HEK293 (cell line): Measurements from ENCODE around the gene ESPL1.

Experiments used
- BCL11A ChIP-seq: fragments of 450-650 bp; formaldehyde crosslinking; IDR thresholded peaks from 2 replicates; pipeline ENCODE4 v1.5.1; 2016; ENCODE audit warnings: low read depth, missing biosample characterization, missing genetic modification characterization
- CTCF ChIP-seq: fragments of 450-650 bp; formaldehyde crosslinking; IDR thresholded peaks from 2 replicates; pipeline ENCODE4 v1.5.1; 2016; ENCODE audit warnings: missing biosample characterization, missing genetic modification characterization
- GLI4 ChIP-seq: fragments of 450-650 bp; formaldehyde crosslinking; IDR thresholded peaks from 2 replicates; pipeline ENCODE4 v1.5.1; 2016; ENCODE audit warnings: missing biosample characterization, missing genetic modification characterization
- OSR2 ChIP-seq: fragments of 450-650 bp; formaldehyde crosslinking; IDR thresholded peaks from 2 replicates; pipeline ENCODE4 v1.5.1; 2016; ENCODE audit warnings: missing biosample characterization, missing genetic modification characterization
- PRDM1 ChIP-seq: fragments of 450-650 bp; formaldehyde crosslinking; IDR thresholded peaks from 2 replicates; pipeline ENCODE4; 2016; ENCODE audit warnings: missing biosample characterization, missing genetic modification characterization
- WT1 ChIP-seq: fragments of 450-650 bp; formaldehyde crosslinking; IDR thresholded peaks from 2 replicates; pipeline ENCODE4 v1.5.1; 2016; ENCODE audit warnings: missing biosample characterization, missing genetic modification characterization
- ZBTB1 ChIP-seq: fragments of 450-650 bp; formaldehyde crosslinking; IDR thresholded peaks from 2 replicates; pipeline ENCODE4 v1.5.1; 2016; ENCODE audit warnings: missing biosample characterization, missing genetic modification characterization
- ZBTB11 ChIP-seq: fragments of 450-650 bp; formaldehyde crosslinking; conservative IDR thresholded peaks from 2 replicates; pipeline ENCODE4 v1.5.1; 2016; ENCODE audit warnings: low read depth, missing biosample characterization, missing genetic modification characterization
- ZBTB48 ChIP-seq: fragments of 450-650 bp; formaldehyde crosslinking; IDR thresholded peaks from 2 replicates; pipeline ENCODE4 v1.5.1; 2016; ENCODE audit warnings: missing biosample characterization, missing genetic modification characterization
- ZFP69B ChIP-seq: fragments of 450-650 bp; formaldehyde crosslinking; IDR thresholded peaks from 2 replicates; pipeline ENCODE4 v1.5.1; 2016; ENCODE audit warnings: missing biosample characterization, missing genetic modification characterization
- ZNF140 ChIP-seq: fragments of 450-650 bp; formaldehyde crosslinking; IDR thresholded peaks from 2 replicates; pipeline ENCODE4 v1.5.1; 2016; ENCODE audit warnings: missing biosample characterization, missing genetic modification characterization
- ZNF157 ChIP-seq: fragments of 450-650 bp; formaldehyde crosslinking; IDR thresholded peaks from 2 replicates; pipeline ENCODE4 v1.5.1; 2016; ENCODE audit warnings: missing biosample characterization, missing genetic modification characterization
- ZNF221 ChIP-seq: fragments of 450-650 bp; formaldehyde crosslinking; IDR thresholded peaks from 2 replicates; pipeline ENCODE4 v1.5.1; 2017; ENCODE audit warnings: missing biosample characterization, missing genetic modification characterization, borderline replicate concordance
- ZNF280C ChIP-seq: fragments of 450-650 bp; formaldehyde crosslinking; IDR thresholded peaks from 2 replicates; pipeline ENCODE4 v1.5.1; 2016; ENCODE audit warnings: missing biosample characterization, missing genetic modification characterization
- ZNF394 ChIP-seq: fragments of 450-650 bp; formaldehyde crosslinking; IDR thresholded peaks from 2 replicates; pipeline ENCODE4 v1.5.1; 2016; ENCODE audit warnings: missing biosample characterization, missing genetic modification characterization, mild to moderate bottlenecking, moderate library complexity, borderline replicate concordance
- ZNF398 ChIP-seq: fragments of 450-650 bp; formaldehyde crosslinking; IDR thresholded peaks from 2 replicates; pipeline ENCODE4 v1.5.1; 2017; ENCODE audit warnings: missing biosample characterization, missing genetic modification characterization
- ZNF423 ChIP-seq: fragments of 450-650 bp; formaldehyde crosslinking; IDR thresholded peaks from 2 replicates; pipeline ENCODE4 v1.5.1; 2016; ENCODE audit warnings: missing biosample characterization, missing genetic modification characterization
- ZNF521 ChIP-seq: fragments of 450-650 bp; formaldehyde crosslinking; IDR thresholded peaks from 2 replicates; pipeline ENCODE4 v1.5.1; 2017; ENCODE audit warnings: missing biosample characterization, mild to moderate bottlenecking, missing genetic modification characterization
- ZNF548 ChIP-seq: fragments of 450-650 bp; formaldehyde crosslinking; IDR thresholded peaks from 2 replicates; pipeline ENCODE4 v1.5.1; 2016; ENCODE audit warnings: missing biosample characterization, missing genetic modification characterization
- ZNF623 ChIP-seq: fragments of 450-650 bp; formaldehyde crosslinking; IDR thresholded peaks from 2 replicates; pipeline ENCODE4 v1.5.1; 2016; ENCODE audit warnings: missing biosample characterization, missing genetic modification characterization
- ZNF707 ChIP-seq: fragments of 450-650 bp; formaldehyde crosslinking; IDR thresholded peaks from 2 replicates; pipeline ENCODE4 v1.5.1; 2016; ENCODE audit warnings: missing biosample characterization, missing genetic modification characterization
- ZSCAN16 ChIP-seq: fragments of 450-650 bp; formaldehyde crosslinking; IDR thresholded peaks from 2 replicates; pipeline ENCODE4 v1.5.1; 2016; ENCODE audit warnings: missing biosample characterization, missing genetic modification characterization
- TF ChIP-seq, protein P1 (sequence below): fragments of 450-650 bp; IDR thresholded peaks from 2 replicates; pipeline ENCODE4 v1.5.1; 2018; ENCODE audit warnings: missing biosample characterization, missing genetic modification characterization
- TF ChIP-seq, protein P2 (sequence below): fragments of 450-650 bp; formaldehyde crosslinking; IDR thresholded peaks from 2 replicates; pipeline ENCODE4 v1.5.1; 2016; ENCODE audit warnings: missing biosample characterization, missing genetic modification characterization, borderline replicate concordance
- TF ChIP-seq, protein P3 (sequence below): fragments of 450-650 bp; formaldehyde crosslinking; IDR thresholded peaks from 2 replicates; pipeline ENCODE4 v1.5.1; 2016; ENCODE audit warnings: missing biosample characterization, missing genetic modification characterization

ESPL1 gene

DNA sequence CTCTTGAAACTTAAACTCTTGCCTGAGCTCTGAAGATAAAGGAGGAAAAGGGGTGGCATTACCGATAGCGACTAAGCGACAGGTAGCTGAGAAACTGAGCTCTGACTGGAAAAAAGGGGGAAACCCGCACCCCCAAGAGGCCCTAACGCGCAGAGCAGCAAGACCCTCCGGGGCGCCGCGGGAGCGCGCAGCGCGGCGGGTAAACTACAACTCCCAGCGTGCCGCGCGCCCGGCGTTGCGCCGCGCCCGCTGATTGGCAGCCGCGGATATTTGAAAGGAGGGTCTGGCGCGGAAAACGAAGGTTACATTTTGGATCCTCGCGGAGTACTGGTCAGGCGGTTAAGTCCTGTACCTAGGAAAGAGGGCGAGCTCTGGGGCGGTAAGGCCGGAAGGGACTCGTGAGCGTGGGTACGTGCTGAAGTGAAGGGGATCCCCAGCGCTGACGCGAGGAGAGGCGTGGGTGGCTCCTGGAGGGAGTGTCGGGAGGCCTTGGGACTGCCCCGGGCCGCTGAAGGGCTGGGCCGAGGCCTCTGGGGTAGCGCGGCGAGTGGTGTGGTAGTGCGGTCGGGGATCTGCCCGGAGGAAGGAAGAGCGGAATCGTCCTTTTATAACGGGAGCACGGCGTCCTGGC lies at the start of gene ESPL1 (continued):
- TF ChIP-seq, protein P1, sequence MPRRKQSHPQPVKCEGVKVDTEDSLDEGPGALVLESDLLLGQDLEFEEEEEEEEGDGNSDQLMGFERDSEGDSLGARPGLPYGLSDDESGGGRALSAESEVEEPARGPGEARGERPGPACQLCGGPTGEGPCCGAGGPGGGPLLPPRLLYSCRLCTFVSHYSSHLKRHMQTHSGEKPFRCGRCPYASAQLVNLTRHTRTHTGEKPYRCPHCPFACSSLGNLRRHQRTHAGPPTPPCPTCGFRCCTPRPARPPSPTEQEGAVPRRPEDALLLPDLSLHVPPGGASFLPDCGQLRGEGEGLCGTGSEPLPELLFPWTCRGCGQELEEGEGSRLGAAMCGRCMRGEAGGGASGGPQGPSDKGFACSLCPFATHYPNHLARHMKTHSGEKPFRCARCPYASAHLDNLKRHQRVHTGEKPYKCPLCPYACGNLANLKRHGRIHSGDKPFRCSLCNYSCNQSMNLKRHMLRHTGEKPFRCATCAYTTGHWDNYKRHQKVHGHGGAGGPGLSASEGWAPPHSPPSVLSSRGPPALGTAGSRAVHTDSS = no peak
- TF ChIP-seq ZNF623 (tag by site-specific recombination) = no peak
- TF ChIP-seq ZBTB11 (tag by site-specific recombination) = peak; percentile 65
- TF ChIP-seq ZFP69B (tag by site-specific recombination) = no peak
- TF ChIP-seq ZNF707 (tag by site-specific recombination) = no peak
- TF ChIP-seq, protein P2, sequence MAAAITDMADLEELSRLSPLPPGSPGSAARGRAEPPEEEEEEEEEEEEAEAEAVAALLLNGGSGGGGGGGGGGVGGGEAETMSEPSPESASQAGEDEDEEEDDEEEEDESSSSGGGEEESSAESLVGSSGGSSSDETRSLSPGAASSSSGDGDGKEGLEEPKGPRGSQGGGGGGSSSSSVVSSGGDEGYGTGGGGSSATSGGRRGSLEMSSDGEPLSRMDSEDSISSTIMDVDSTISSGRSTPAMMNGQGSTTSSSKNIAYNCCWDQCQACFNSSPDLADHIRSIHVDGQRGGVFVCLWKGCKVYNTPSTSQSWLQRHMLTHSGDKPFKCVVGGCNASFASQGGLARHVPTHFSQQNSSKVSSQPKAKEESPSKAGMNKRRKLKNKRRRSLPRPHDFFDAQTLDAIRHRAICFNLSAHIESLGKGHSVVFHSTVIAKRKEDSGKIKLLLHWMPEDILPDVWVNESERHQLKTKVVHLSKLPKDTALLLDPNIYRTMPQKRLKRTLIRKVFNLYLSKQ (tag by site-specific recombination) = no peak
- TF ChIP-seq ZNF280C (tag by site-specific recombination) = no peak
- TF ChIP-seq ZNF398 = no peak
- no peak for TF ChIP-seq ZNF157 (tag by site-specific recombination)
- TF ChIP-seq ZNF521 (tag by site-specific recombination) = no peak
- no peak for TF ChIP-seq ZNF548 (tag by site-specific recombination)
- no peak for TF ChIP-seq PRDM1 (tag by site-specific recombination)
- TF ChIP-seq ZSCAN16 (tag by site-specific recombination) = no peak
- TF ChIP-seq GLI4 (tag by site-specific recombination) = no peak
- no peak for TF ChIP-seq OSR2
- no peak for TF ChIP-seq ZNF423 (tag by site-specific recombination)
- TF ChIP-seq, protein P3, sequence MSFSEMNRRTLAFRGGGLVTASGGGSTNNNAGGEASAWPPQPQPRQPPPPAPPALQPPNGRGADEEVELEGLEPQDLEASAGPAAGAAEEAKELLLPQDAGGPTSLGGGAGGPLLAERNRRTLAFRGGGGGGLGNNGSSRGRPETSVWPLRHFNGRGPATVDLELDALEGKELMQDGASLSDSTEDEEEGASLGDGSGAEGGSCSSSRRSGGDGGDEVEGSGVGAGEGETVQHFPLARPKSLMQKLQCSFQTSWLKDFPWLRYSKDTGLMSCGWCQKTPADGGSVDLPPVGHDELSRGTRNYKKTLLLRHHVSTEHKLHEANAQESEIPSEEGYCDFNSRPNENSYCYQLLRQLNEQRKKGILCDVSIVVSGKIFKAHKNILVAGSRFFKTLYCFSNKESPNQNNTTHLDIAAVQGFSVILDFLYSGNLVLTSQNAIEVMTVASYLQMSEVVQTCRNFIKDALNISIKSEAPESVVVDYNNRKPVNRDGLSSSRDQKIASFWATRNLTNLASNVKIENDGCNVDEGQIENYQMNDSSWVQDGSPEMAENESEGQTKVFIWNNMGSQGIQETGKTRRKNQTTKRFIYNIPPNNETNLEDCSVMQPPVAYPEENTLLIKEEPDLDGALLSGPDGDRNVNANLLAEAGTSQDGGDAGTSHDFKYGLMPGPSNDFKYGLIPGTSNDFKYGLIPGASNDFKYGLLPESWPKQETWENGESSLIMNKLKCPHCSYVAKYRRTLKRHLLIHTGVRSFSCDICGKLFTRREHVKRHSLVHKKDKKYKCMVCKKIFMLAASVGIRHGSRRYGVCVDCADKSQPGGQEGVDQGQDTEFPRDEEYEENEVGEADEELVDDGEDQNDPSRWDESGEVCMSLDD (tag by site-specific recombination) = peak; percentile 89
- TF ChIP-seq ZNF140 (tag by site-specific recombination) = no peak
- no peak for TF ChIP-seq BCL11A (tag by site-specific recombination)
- peak; percentile 70; the same call in 1 of the 2 replicates for TF ChIP-seq ZNF394 (tag by site-specific recombination)
- TF ChIP-seq ZNF221 = no peak
- TF ChIP-seq WT1 = peak; percentile 71; the same call in 1 of the 2 replicates
- peak; percentile 87 for TF ChIP-seq ZBTB48
- TF ChIP-seq CTCF (tag by site-specific recombination) = peak; percentile 73
- TF ChIP-seq ZBTB1 = no peak
